Breast epithelium (tissue), 4 donors: ENCODE data around the gene HRH4. TPM values are rescaled to one million over a fixed set of nuclear protein-coding genes. Genes with fewer than 3 reads are reported as not detected.

ENCODE experiments used
- DNase-seq, 2 donors: peaks; one replicate each; pipeline ENCODE4 v3.0.0-alpha.2; 2019; ENCODE audit warnings: low spot score in 2 of 2
- H3K27ac ChIP-seq, 2 donors: fragments of 200-600 bp; sonication (generic) in 1 of 2; one replicate each; pipeline ENCODE4 v1.5.1; 2016 to 2019; ENCODE audit warnings: mild to moderate bottlenecking in 1 of 2
- H3K27me3 ChIP-seq, 2 donors: fragments of 200-600 bp; sonication (generic) in 1 of 2; one replicate each; pipeline versions ENCODE4 v1.5.1 to v1.6.0; 2017 to 2019; ENCODE audit warnings: control low read depth in 1 of 2, mild to moderate bottlenecking in 1 of 2
- H3K36me3 ChIP-seq: fragments of 200-600 bp; one replicate; pipeline ENCODE4 v1.5.1; 2019
- H3K4me1 ChIP-seq, 2 donors: fragments of 200-600 bp; sonication (generic); one replicate each; pipeline ENCODE4 v1.5.1; 2016 to 2019; ENCODE audit warnings: control low read depth in 1 of 2
- H3K4me3 ChIP-seq, 3 donors: fragments of 200-600 bp; sonication (generic); 1 replicate in 2 of 3; 2 replicates in 1 of 3; pipeline ENCODE4 v1.5.1; 2016 to 2019; ENCODE audit warnings: mild to moderate bottlenecking in 3 of 3, moderate library complexity in 2 of 3
- H3K9me3 ChIP-seq, 2 donors: fragments of 200-600 bp; sonication (generic) in 1 of 2; one replicate each; pipeline ENCODE4 v1.5.1; 2016 to 2019; ENCODE audit warnings: control low read depth in 1 of 2
- POLR2A ChIP-seq: fragments of 450-650 bp; IDR thresholded peaks from one replicate; pipeline ENCODE4 v1.6.1; 2016; ENCODE audit warnings: antibody characterized with exemption, mild to moderate bottlenecking, moderate library complexity
- POLR2AphosphoS5 ChIP-seq, 3 donors: sonication (generic); formaldehyde crosslinking; IDR thresholded peaks; one replicate each; pipeline ENCODE4 v1.6.1; 2017; ENCODE audit warnings: antibody characterized with exemption in 3 of 3
- intact Hi-C: fragments of 100-400 bp; cut with DNase I; formaldehyde crosslinking; loops from one replicate; pipeline ENCODE4 v1.15.1; 2023; ENCODE audit warnings: low total_unique reads
- total RNA-seq, 3 donors: library from RNA; depleted of rRNA; stranded (reverse); fragments of >200 nt; gene quantifications; one replicate each; pipeline ENCODE4 v1.1.0, GENCODE V29; 2016
- TF ChIP-seq, protein P1 (sequence below), 3 donors: fragments of 450-650 bp; IDR thresholded peaks; one replicate each; pipeline ENCODE4 v1.5.1; 2016 to 2017; ENCODE audit warnings: antibody characterized with exemption in 3 of 3, mild to moderate bottlenecking in 3 of 3, moderate library complexity in 3 of 3

Gene HRH4
- total RNA-seq, 3 donors from 2014 or later, result 0.16 to 0.29 TPM; not detected in 1

GRCh38 chr18:24491927-24492834 lies 31.7 kb downstream of the HRH4 start:
- Histone ChIP-seq H3K4me3 (no peak overlapping the region), H3K4me1 (no peaks in the 10 kb centered on the region), H3K27ac (no peak overlapping the region), H3K27me3 (no peaks in the 10 kb centered on the region), H3K36me3 (no peaks in the 10 kb centered on the region), H3K9me3 (no peaks in the 10 kb centered on the region)
- intact Hi-C loops, result no loop called here
- DNase-seq, result no peak
- TF ChIP-seq, protein P1, sequence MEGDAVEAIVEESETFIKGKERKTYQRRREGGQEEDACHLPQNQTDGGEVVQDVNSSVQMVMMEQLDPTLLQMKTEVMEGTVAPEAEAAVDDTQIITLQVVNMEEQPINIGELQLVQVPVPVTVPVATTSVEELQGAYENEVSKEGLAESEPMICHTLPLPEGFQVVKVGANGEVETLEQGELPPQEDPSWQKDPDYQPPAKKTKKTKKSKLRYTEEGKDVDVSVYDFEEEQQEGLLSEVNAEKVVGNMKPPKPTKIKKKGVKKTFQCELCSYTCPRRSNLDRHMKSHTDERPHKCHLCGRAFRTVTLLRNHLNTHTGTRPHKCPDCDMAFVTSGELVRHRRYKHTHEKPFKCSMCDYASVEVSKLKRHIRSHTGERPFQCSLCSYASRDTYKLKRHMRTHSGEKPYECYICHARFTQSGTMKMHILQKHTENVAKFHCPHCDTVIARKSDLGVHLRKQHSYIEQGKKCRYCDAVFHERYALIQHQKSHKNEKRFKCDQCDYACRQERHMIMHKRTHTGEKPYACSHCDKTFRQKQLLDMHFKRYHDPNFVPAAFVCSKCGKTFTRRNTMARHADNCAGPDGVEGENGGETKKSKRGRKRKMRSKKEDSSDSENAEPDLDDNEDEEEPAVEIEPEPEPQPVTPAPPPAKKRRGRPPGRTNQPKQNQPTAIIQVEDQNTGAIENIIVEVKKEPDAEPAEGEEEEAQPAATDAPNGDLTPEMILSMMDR (IDR thresholded peaks at IDR 0.05), result no peak
- no peak for TF ChIP-seq POLR2AphosphoS5 (IDR thresholded peaks at IDR 0.05)
- TF ChIP-seq POLR2A, result no peak

GRCh38 chr18:24494586-24494985 lies 34.1 kb downstream of the HRH4 start:
- no peak for DNase-seq
- H3K27me3 ChIP-seq, result no peaks in the 10 kb centered on the region
- H3K27ac ChIP-seq, result no peak overlapping the region
- no peak for TF ChIP-seq POLR2A
- no peak for TF ChIP-seq POLR2AphosphoS5 (IDR thresholded peaks at IDR 0.05)
- TF ChIP-seq, protein P1 (IDR thresholded peaks at IDR 0.05), result no peak
- H3K9me3 ChIP-seq, result no peaks in the 10 kb centered on the region
- H3K36me3 ChIP-seq, result no peaks in the 10 kb centered on the region
- no peaks in the 10 kb centered on the region for H3K4me1 ChIP-seq
- intact Hi-C loops, result no loop called here
- H3K4me3 ChIP-seq, result no peak overlapping the region

GRCh38 chr18:24497031-24497754 lies 36.8 kb downstream of the HRH4 start:
- intact Hi-C loops, result no loop called here
- DNase-seq, result no peak

GRCh38 chr18:24499814-24500213 lies 39.4 kb downstream of the HRH4 start:
- no peak for DNase-seq
- Histone ChIP-seq H3K27me3 (no peaks in the 10 kb centered on the region), H3K27ac (no peak overlapping the region), H3K4me1 (no peaks in the 10 kb centered on the region), H3K9me3 (no peaks in the 10 kb centered on the region), H3K36me3 (no peaks in the 10 kb centered on the region), H3K4me3 (no peak overlapping the region)
- intact Hi-C loops, result no loop called here
- TF ChIP-seq POLR2A, result no peak
- TF ChIP-seq, protein P1 (IDR thresholded peaks at IDR 0.05), result no peak

More at GRCh38 chr18:24497031-24497754, 36.8 kb downstream of the HRH4 start:
- Histone ChIP-seq H3K4me3 (no peak overlapping the region), H3K27ac (no peak overlapping the region), H3K4me1 (no peaks in the 10 kb centered on the region), H3K27me3 (no peaks in the 10 kb centered on the region), H3K9me3 (no peaks in the 10 kb centered on the region), H3K36me3 (no peaks in the 10 kb centered on the region)
- TF ChIP-seq POLR2AphosphoS5 (IDR thresholded peaks at IDR 0.05), result no peak
- TF ChIP-seq, protein P1 (IDR thresholded peaks at IDR 0.05), result no peak
- TF ChIP-seq POLR2A, result no peak

- Histone ChIP-seq H3K36me3 (no peaks in the 10 kb centered on the region), H3K27ac (no peak overlapping the region), H3K4me1 (no peaks in the 10 kb centered on the region), H3K27me3 (no peaks in the 10 kb centered on the region), H3K4me3 (no peak overlapping the region), H3K9me3 (no peaks in the 10 kb centered on the region)
- TF ChIP-seq POLR2AphosphoS5 (IDR thresholded peaks at IDR 0.05) (no peak), POLR2A (no peak)
- TF ChIP-seq, protein P1 (IDR thresholded peaks at IDR 0.05), result no peak
- intact Hi-C loops, result no loop called here
- DNase-seq, result no peak
Observed at GRCh38 chr18:24500217-24500616, 39.8 kb downstream of the HRH4 start.
